GM12873 (cell line): ENCODE data around the gene ARHGEF40.

Experiments used
- TF ChIP-seq, protein P1 (sequence below): IDR thresholded peaks from 2 replicates; pipeline ENCODE4 v1.5.1; 2012; ENCODE audit warnings: low read depth, mild to moderate bottlenecking, moderate library complexity, low read length, control low read depth; ENCODE audit not compliant: insufficient read depth; ENCODE audit errors: missing control alignments

Gene ARHGEF40

DNA sequence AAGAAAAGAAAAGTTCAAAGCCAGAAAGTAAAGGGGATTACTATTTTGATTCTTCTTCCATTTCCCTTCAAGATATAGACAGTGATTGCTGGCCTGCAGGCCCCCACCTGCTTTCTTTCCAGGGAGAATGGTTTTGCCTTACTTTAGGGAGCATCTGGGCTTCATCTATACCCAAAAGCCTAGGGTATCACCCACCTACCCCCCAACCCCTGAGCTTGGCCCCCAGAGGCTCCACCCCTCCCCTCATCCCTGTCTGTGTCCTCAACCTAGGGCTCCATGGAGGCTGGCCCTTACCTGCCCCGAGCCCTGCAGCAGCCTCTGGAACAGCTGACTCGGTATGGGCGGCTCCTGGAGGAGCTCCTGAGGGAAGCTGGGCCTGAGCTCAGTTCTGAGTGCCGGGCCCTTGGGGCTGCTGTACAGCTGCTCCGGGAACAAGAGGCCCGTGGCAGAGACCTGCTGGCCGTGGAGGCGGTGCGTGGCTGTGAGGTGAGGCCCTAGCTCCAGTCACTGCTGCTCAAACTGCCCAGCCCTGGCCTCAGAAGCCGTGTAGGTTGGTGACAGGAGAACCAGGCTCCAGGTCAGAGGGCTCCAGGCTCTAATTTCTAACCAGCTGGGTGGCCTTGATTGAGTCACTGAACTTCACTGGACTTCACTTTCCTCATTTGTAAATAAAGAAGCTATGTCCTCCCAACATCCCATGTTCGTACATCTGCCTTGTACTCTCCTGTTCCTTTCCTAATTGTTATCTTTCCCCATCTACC is 13.6 kb downstream of the ARHGEF40 start:
- TF ChIP-seq, protein P1, sequence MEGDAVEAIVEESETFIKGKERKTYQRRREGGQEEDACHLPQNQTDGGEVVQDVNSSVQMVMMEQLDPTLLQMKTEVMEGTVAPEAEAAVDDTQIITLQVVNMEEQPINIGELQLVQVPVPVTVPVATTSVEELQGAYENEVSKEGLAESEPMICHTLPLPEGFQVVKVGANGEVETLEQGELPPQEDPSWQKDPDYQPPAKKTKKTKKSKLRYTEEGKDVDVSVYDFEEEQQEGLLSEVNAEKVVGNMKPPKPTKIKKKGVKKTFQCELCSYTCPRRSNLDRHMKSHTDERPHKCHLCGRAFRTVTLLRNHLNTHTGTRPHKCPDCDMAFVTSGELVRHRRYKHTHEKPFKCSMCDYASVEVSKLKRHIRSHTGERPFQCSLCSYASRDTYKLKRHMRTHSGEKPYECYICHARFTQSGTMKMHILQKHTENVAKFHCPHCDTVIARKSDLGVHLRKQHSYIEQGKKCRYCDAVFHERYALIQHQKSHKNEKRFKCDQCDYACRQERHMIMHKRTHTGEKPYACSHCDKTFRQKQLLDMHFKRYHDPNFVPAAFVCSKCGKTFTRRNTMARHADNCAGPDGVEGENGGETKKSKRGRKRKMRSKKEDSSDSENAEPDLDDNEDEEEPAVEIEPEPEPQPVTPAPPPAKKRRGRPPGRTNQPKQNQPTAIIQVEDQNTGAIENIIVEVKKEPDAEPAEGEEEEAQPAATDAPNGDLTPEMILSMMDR: no peak

DNA sequence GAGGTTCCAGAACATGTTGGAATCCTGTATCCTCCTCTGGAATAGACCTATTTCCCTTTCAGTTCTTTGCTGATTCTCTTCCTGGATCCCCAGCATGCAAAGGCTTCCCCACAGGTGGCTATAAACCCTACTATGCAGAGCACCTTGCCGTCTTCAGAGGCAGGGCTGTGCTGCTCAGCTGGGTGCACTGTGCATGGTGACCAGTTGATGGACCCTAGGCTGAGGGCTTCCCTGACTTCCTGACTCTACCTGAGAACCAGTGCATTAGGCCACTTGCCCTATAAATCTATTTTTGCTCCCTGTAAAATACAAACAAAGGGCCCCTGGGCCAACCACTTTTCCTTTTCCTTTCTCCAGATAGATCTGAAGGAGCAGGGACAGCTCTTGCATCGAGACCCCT is 14.3 kb downstream of the ARHGEF40 start:
- TF ChIP-seq, protein P1: no peak

DNA sequence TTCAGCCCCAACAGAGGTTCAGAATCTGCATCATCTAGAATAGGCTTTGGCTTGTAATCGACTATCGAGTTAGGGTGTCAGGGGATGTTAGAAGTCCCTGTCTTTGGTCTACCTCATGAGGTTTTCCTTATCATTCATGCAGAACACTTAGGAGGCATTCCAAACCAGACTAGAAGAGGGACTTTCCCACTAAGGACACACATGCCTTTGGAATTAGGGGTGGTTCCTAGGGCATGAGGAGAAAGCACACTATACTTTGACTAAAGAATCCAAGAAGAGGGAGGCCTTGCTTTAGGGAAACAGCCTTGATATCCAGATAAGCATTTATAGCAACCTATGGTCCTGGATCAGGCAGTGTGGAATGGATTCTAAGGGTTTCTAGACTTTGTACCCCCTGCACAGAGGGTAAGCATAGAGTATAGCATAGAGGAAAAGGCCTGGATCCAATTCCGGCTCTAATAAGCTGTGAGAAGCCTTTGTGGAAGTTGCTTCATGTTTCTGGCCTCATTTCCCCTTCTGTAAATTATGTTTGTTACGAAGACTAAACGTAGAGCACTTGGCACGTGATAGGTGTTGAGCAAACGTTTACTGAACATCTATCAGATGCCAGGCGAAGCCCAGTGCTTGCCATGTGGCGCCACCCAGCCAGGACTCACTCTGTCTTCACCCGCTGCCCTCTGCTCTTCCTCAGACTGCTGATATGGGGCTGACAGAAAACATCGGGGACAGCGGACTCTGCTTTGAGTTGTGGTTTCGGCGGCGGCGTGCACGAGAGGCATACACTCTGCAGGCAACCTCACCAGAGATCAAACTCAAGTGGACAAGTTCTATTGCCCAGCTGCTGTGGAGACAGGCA is 15.1 kb downstream of the ARHGEF40 start:
- TF ChIP-seq, protein P1: no peak

DNA sequence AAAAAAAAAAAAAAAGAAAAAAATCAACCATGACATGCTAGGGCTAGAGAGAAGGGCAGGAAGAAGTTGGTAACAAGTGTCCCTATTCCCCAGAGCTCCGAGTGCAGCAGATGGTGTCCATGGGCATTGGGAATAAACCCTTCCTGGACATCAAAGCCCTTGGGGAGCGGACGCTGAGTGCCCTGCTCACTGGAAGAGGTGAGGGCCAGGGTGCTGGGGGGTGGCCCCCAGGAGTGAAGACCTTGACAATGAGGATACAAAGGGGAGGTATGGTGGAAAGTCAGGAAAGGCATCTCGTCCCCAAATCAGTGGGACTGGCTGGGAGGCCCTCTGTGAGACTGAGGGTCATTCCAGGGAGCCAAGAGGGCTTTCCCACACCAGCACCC is 16.8 kb downstream of the ARHGEF40 start:
- TF ChIP-seq, protein P1: no peak

DNA sequence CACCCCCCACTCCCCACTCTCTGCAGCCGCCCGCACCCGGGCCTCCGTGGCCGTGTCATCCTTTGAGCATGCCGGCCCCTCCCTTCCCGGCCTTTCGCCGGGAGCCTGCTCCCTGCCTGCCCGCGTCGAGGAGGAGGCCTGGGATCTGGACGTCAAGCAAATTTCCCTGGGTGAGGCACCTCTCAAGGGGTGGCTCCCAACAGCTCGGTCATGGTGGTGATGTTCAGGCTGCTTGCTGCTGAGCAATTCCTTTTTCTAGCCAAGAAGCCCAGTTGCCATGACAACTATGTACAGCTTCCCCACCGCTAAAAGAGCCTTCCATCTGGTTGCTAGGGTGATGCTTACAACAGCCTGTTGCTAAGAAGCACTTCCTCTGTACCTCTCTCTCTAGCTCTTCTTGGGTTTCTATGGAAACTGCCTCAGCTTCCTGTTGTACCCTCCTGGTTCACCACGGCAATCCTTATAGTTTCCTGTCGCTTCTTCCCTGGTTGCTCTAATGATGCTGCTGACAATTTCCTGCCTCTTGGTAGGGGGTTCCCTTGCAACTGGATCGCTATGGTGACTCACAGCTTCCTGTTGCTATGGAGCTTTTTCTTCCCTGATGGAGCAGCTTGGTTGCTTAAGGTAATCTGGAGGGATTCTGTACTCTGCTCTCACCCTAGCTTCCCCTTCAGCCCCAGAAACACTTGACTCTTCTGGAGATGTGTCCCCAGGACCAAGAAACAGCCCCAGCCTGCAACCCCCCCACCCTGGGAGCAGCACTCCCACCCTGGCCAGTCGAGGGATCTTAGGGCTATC is 17.4 kb downstream of the ARHGEF40 start:
- TF ChIP-seq, protein P1: no peak

DNA sequence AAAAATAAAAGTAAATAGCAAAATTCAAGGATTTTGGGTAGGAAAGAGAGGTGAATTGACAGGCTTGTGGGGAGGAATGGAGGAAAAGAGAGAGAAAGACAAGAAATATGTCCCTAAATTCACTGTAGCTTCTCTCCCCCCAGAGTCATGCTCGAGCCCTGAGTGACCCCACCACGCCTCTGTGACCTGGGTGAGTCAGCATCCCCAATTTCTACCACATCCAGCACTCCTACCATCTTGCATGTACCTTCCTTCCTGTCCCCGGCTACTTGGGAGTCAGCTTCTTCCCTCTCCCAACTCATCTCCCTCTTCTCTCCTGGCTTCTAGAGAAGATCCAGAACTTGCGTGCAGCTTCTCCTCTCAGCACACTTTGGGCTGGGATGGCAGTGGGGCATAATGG is 18.6 kb downstream of the ARHGEF40 start:
- TF ChIP-seq, protein P1: no peak

DNA sequence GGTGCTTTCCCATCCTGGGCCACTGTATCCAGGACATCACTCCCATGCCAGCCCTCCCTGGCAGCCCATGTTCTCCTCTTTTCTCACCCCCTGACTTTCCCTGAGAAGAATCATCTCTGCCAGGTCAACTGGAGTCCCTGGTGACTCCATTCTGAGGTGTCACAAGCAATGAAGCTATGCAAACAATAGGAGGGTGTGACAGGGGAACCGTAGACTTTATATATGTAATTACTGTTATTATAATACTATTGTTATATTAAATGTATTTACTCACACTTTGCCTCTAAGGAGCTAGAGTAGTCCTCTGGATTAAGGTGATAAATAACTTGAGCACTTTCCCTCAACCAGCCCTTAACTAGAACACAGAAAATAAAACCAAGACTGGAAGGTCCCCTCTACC is 19.2 kb downstream of the ARHGEF40 start:
- TF ChIP-seq, protein P1: no peak
